ENCODE results near the gene PNPLA6.

DNA sequence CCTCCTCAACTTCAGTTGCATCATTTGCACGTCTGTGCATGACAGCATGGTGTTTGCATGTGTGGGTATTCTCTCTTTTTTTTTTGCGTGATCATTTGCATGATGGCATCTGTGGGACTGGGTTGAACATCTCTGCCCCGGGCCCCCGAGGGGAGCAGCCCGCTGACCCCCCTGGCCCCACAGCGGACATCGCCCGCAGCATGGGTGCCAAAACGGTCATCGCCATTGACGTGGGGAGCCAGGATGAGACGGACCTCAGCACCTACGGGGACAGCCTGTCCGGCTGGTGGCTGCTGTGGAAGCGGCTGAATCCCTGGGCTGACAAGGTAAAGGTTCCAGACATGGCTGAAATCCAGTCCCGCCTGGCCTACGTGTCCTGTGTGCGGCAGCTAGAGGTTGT, 23.1 kb downstream of the PNPLA6 start:
- no peak for TF ChIP-seq POLR2A (IDR thresholded peaks at IDR 0.05)
- TF ChIP-seq, protein P1, sequence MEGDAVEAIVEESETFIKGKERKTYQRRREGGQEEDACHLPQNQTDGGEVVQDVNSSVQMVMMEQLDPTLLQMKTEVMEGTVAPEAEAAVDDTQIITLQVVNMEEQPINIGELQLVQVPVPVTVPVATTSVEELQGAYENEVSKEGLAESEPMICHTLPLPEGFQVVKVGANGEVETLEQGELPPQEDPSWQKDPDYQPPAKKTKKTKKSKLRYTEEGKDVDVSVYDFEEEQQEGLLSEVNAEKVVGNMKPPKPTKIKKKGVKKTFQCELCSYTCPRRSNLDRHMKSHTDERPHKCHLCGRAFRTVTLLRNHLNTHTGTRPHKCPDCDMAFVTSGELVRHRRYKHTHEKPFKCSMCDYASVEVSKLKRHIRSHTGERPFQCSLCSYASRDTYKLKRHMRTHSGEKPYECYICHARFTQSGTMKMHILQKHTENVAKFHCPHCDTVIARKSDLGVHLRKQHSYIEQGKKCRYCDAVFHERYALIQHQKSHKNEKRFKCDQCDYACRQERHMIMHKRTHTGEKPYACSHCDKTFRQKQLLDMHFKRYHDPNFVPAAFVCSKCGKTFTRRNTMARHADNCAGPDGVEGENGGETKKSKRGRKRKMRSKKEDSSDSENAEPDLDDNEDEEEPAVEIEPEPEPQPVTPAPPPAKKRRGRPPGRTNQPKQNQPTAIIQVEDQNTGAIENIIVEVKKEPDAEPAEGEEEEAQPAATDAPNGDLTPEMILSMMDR (IDR thresholded peaks at IDR 0.05), result no peak
